SK-N-MC (cell line): ENCODE data around the gene IPPK.

ENCODE experiments used
- EZH2 ChIP-seq: fragments of 200-600 bp; sonication (generic); IDR thresholded peaks from one replicate; pipeline ENCODE4 v1.6.1; 2017; ENCODE audit warnings: antibody characterized with exemption
- POLR2AphosphoS5 ChIP-seq: IDR thresholded peaks from 2 replicates; pipeline ENCODE4 v1.6.1; 2012; ENCODE audit warnings: mild to moderate bottlenecking, low read depth, low read length, borderline replicate concordance

GRCh38 chr9:92638621-92639101 is 31.3 kb downstream of the IPPK start:
- TF ChIP-seq EZH2 (no peak), POLR2AphosphoS5 (no peak)
